GM12865 (cell line): Measurements from ENCODE around the gene PPP1R3F.
"Not testable (repeated sequence)": the region's sequence is repeated elsewhere in the genome, so short reads cannot be mapped to it uniquely, and the experiment has no call there.

Experiments
- DNase-seq: peaks from one replicate; pipeline ENCODE4 v3.0.0; 2010; ENCODE audit warnings: low read depth
- H3K4me3 ChIP-seq: 2 replicates; pipeline ENCODE4 v1.5.1; 2011; ENCODE audit warnings: mild to moderate bottlenecking, low read depth, low read length, control low read depth
- TF ChIP-seq, protein P1 (sequence below): IDR thresholded peaks from 2 replicates; pipeline ENCODE4 v1.5.1; 2011; ENCODE audit warnings: low read length, control low read depth, low read depth, inconsistent platforms; ENCODE audit not compliant: insufficient read depth; ENCODE audit errors: missing control alignments

PPP1R3F gene

GRCh38 chrX:49310371-49310770 lies 40.8 kb downstream of the PPP1R3F start:
- no peak for DNase-seq
- H3K4me3 ChIP-seq = no peak overlapping the region
- TF ChIP-seq, protein P1, sequence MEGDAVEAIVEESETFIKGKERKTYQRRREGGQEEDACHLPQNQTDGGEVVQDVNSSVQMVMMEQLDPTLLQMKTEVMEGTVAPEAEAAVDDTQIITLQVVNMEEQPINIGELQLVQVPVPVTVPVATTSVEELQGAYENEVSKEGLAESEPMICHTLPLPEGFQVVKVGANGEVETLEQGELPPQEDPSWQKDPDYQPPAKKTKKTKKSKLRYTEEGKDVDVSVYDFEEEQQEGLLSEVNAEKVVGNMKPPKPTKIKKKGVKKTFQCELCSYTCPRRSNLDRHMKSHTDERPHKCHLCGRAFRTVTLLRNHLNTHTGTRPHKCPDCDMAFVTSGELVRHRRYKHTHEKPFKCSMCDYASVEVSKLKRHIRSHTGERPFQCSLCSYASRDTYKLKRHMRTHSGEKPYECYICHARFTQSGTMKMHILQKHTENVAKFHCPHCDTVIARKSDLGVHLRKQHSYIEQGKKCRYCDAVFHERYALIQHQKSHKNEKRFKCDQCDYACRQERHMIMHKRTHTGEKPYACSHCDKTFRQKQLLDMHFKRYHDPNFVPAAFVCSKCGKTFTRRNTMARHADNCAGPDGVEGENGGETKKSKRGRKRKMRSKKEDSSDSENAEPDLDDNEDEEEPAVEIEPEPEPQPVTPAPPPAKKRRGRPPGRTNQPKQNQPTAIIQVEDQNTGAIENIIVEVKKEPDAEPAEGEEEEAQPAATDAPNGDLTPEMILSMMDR = no peak

- DNase-seq = no peak
- no peak overlapping the region for H3K4me3 ChIP-seq
- TF ChIP-seq, protein P1 = no peak
Observed at GRCh38 chrX:49312176-49312575, 42.6 kb downstream of the PPP1R3F start.

DNA sequence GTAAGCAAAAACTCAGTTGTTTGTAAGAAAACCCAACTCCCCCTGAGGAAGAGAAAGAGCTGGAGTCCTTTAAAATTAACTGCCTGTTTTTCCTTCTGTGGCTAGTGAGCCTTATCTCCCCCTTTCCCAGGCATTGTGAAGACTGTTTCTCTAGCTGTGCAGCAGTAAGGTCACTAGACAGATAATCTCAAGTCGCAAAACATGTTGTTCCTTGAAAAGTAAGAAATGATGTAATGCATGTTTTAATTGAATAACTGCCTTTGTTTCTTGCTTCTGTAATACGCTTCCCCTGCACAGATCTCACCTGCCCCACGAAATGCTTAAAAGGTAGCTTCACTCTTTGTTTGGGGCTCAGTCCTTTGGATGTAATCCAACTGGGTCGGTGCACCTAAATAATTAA lies 46.5 kb downstream of the PPP1R3F start:
- no peak for DNase-seq
- TF ChIP-seq, protein P1 = no peak
- no peak overlapping the region for H3K4me3 ChIP-seq

GRCh38 chrX:49321737-49322136 lies 52.1 kb downstream of the PPP1R3F start, which contains the start of gene GAGE12J:
Gene GAGE12J, plus strand, starts transcription at chrX:49322037. Its CDS starts 1,157 bp downstream, at chrX:49323194.
- not testable (repeated sequence) for DNase-seq, H3K4me3 ChIP-seq

- DNase-seq, H3K4me3 ChIP-seq: not testable (repeated sequence)
Observed at GRCh38 chrX:49322266-49322665, 52.7 kb downstream of the PPP1R3F start.

GRCh38 chrX:49323735-49324134 lies 54.1 kb downstream of the PPP1R3F start:
- H3K4me3 ChIP-seq, DNase-seq: not testable (repeated sequence)

- not testable (repeated sequence) for H3K4me3 ChIP-seq, DNase-seq
Observed at GRCh38 chrX:49330421-49330820, 60.8 kb downstream of the PPP1R3F start.

DNA sequence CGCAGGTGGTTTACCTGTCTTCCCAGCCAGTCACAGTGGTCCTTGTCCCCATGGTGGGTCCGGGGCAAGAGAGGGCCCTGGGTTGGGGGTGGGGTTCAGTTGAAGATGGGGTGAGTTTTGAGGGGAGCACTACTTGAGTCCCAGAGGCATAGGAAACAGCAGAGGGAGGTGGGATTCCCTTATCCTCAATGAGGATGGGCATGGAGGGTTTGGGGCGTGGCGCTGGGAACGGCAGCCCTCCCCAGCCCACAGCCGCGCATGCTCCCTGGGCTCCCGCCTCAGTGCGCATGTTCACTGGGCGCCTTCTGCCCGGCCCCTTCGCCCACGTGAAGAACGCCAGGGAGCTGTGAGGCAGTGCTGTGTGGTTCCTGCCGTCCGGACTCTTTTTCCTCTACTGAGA lies 61.7 kb downstream of the PPP1R3F start, which contains the start of gene GAGE13:
GAGE13 (plus strand) TSS at position 301 of the 400 bp plus-strand sequence. CDS start 1,156 bp downstream, outside the sequence.
- not testable (repeated sequence) for DNase-seq, H3K4me3 ChIP-seq

GRCh38 chrX:49331841-49332240 lies 62.2 kb downstream of the PPP1R3F start:
- not testable (repeated sequence) for DNase-seq, H3K4me3 ChIP-seq
